Subcutaneous adipose tissue (tissue), 4 donors: Measurements from ENCODE around the gene PTPRO. TPM values are rescaled to one million over a fixed set of nuclear protein-coding genes. Genes with fewer than 3 reads are reported as not detected.

Experiments used
- CTCF ChIP-seq: fragments of 450-650 bp; IDR thresholded peaks from one replicate; pipeline ENCODE4 v1.5.1; 2016; ENCODE audit warnings: low read depth, mild to moderate bottlenecking, control low read depth, antibody characterized with exemption, moderate library complexity
- total RNA-seq, 4 donors: library from RNA; depleted of rRNA; stranded (reverse); fragments of >200 nt; gene quantifications; one replicate each; pipeline ENCODE4 v1.1.0, GENCODE V29; 2016

PTPRO gene
- total RNA-seq, 4 donors from 2014 or later, result 0.75 to 24.5 (median 4.0) TPM

DNA sequence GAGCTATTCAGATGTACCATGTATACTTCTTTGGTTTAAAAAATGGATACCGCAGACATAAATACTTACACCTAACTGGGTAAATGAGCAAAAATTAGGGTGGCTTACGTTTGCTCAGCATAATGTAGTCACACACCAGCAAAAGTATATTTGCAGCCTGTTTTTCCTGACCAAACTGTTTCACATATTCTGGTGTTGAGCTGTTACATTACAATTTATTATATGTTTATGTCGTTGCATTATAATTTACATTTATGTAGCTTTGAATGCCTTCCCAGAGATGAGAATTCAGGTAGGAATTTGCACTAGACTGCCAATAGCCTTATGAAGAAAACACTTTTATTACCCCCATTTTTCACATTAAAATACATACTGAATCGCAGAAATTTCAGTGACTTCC lies 183.3 kb downstream of the PTPRO start:
- no peak for TF ChIP-seq CTCF

- no peak for TF ChIP-seq CTCF
These were observed 192.7 kb downstream of the PTPRO start for GRCh38 chr12:15515010-15515409.

DNA sequence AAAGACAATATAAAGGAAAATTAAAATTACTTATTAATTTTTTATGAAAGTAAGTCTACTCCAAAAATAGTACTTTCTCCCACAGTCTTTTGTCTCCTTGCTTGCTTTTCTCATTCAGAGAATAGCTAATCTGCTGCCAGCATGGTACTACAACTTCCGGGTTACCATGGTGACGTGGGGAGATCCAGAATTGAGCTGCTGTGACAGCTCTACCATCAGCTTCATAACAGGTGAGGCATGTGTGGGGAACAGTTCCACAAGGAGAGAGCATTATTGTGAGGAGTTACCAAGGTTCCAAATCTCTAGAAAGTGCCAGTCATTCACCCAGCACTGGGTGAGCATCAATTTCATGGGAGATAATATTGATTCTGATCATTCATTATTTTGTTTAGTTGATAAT lies 197.8 kb downstream of the PTPRO start:
- no peak for TF ChIP-seq CTCF

GRCh38 chr12:15520844-15521243 lies 198.5 kb downstream of the PTPRO start:
- no peak for TF ChIP-seq CTCF

GRCh38 chr12:15522574-15523187 lies 200.4 kb downstream of the PTPRO start:
- TF ChIP-seq CTCF, result no peak

DNA sequence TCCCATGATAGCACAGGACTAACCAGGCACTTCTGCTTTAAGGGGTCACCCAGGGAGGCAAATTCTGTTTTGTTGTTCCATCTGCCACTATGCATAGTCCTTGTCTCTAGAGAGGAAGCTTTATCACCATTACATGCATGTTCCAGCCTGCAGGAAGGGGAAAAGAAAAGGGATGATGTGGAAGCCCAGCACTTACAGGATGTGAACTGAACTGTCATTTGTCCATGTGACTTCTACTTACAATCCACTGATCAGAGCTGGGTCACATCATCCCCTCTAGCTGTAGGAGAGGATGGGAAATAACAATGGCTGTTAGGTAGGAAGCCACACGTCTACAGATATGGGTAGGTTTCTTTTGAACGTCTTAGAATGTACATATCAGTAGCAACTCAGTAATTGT lies 203.1 kb downstream of the PTPRO start:
- no peak for TF ChIP-seq CTCF

- TF ChIP-seq CTCF, result no peak
These were observed 203.7 kb downstream of the PTPRO start for GRCh38 chr12:15526033-15526432.
